Natural killer cell (primary cell): ENCODE data around the gene AMDHD2. TPM values are rescaled to one million over a fixed set of nuclear protein-coding genes. Genes with fewer than 3 reads are reported as not detected.

ENCODE experiments used
- ATAC-seq, 3 donors: fragments of 150-1000 bp in 2 of 3; fragments of 200-7000 bp in 1 of 3; cut with Tn5 transposase; 1 replicate in 1 of 3; 2 replicates in 2 of 3; pipeline ENCODE4 v1.10.0; 2021; ENCODE audit warnings: mild to moderate bottlenecking in 2 of 3, moderate library complexity in 2 of 3
- DNase-seq, 2 donors: peaks; one replicate each; pipeline versions ENCODE4 v3.0.0 to v3.0.0-alpha.2; 2013 to 2021; ENCODE audit warnings: mixed read lengths in 1 of 2
- H3K27ac ChIP-seq: one replicate; pipeline ENCODE4 v1.5.1; 2013; ENCODE audit warnings: mild to moderate bottlenecking, low read length
- H3K27me3 ChIP-seq: one replicate; pipeline ENCODE4 v1.6.1; 2013; ENCODE audit warnings: low read length; ENCODE audit not compliant: control insufficient read depth, insufficient read depth
- H3K36me3 ChIP-seq: one replicate; pipeline ENCODE4 v1.6.1; 2013; ENCODE audit warnings: low read length; ENCODE audit not compliant: control insufficient read depth, insufficient read depth
- H3K4me1 ChIP-seq: one replicate; pipeline ENCODE4 v1.6.1; 2013; ENCODE audit warnings: low read length; ENCODE audit not compliant: control insufficient read depth, insufficient read depth
- H3K4me3 ChIP-seq: one replicate; pipeline ENCODE4 v1.5.1; 2013; ENCODE audit warnings: low read length
- H3K9me3 ChIP-seq: one replicate; pipeline ENCODE4 v1.6.1; 2013; ENCODE audit warnings: low read length; ENCODE audit not compliant: control insufficient read depth, insufficient read depth
- H3K27ac Mint-ChIP-seq, 2 donors: one replicate each; pipeline ENCODE4 v1.8.0; 2022; ENCODE audit warnings: mild to moderate bottlenecking in 2 of 2, mixed read lengths in 2 of 2, moderate library complexity in 1 of 2
- H3K27me3 Mint-ChIP-seq, 2 donors: one replicate each; pipeline ENCODE4 v1.8.0; 2022; ENCODE audit warnings: low read depth in 2 of 2, mixed read lengths in 2 of 2
- H3K36me3 Mint-ChIP-seq: one replicate; pipeline ENCODE4 v1.8.0; 2022; ENCODE audit warnings: mixed read lengths
- H3K4me1 Mint-ChIP-seq, 2 donors: one replicate each; pipeline ENCODE4 v1.8.0; 2022; ENCODE audit warnings: mixed read lengths in 2 of 2
- H3K4me3 Mint-ChIP-seq: one replicate; pipeline ENCODE4 v1.8.0; 2022; ENCODE audit warnings: mild to moderate bottlenecking, moderate library complexity, mixed read lengths
- H3K9me3 Mint-ChIP-seq, 2 donors: one replicate each; pipeline ENCODE4 v1.8.0; 2022; ENCODE audit warnings: mixed read lengths in 2 of 2
- CTCF ChIP-seq: fragments of 200-600 bp; IDR thresholded peaks from one replicate; pipeline ENCODE4 v1.8.0; 2022; ENCODE audit warnings: antibody characterized with exemption
- WGBS: methylation state at CpG from one replicate; pipeline ENCODE4 v1.1.7; 2013; ENCODE audit warnings: missing lambda C conversion rate; ENCODE audit not compliant: insufficient coverage; 5-methylcytosine and 5-hydroxymethylcytosine counted together
- intact Hi-C: fragments of 100-400 bp; cut with micrococcal nuclease; formaldehyde crosslinking; loops from one replicate; pipeline ENCODE4 v1.14.2; 2022
- total RNA-seq, 4 donors: library from RNA; stranded (reverse); fragments of 120-200 nt in 1 of 4; gene quantifications; one replicate each; pipeline versions ENCODE4 v1.2.3 to v1.2.4, GENCODE V29; 2013 to 2022

AMDHD2 gene
- total RNA-seq, 3 donors from 2014 or later (not counting 1 experiment from before 2014, with no cell fraction given), result 129 to 162 (median 144) TPM

- Histone ChIP-seq H3K27me3 (peaks cover 39% of the 10 kb centered on the region), H3K4me1 (peaks cover 37% of the 10 kb centered on the region), H3K36me3 (no peaks in the 10 kb centered on the region), H3K27ac (no peak overlapping the region), H3K9me3 (no peaks in the 10 kb centered on the region), H3K4me3 (peak overlapping the region; percentile 1)
- DNase-seq (no peak), ATAC-seq (peak in 2 of 3 donors; percentile 3 to 7)
- H3K9me3 Mint-ChIP-seq, result no peaks in the 10 kb centered on the region
- no peak overlapping the region for H3K27ac Mint-ChIP-seq
- H3K27me3 Mint-ChIP-seq, result peaks cover 12 to 17% of the 10 kb centered on the region in 2 donors
- no peak for TF ChIP-seq CTCF
- intact Hi-C loops, result no loop called here
- peaks cover 12 to 25% of the 10 kb centered on the region in 2 donors for H3K4me1 Mint-ChIP-seq
- no peaks in the 10 kb centered on the region for H3K36me3 Mint-ChIP-seq
- 3% methylated on average over 49 of the region's 49 CpGs for WGBS
- peak overlapping the region; percentile 76 for H3K4me3 Mint-ChIP-seq
Observed at GRCh38 chr16:2473446-2473926, 46.7 kb upstream of the AMDHD2 start.

- H3K4me3 ChIP-seq, result peak overlapping the region; percentile 63
- intact Hi-C loops, result no loop called here
- peak overlapping the region; percentile 36 to 61 for H3K27ac Mint-ChIP-seq
Observed at GRCh38 chr16:2473999-2474876, 45.9 kb upstream of the AMDHD2 start.

GRCh38 chr16:2474877-2475412 is 45.2 kb upstream of the AMDHD2 start, which contains the start of gene TBC1D24:
Gene TBC1D24 (plus strand): TSS chr16:2475127. CDS start chr16:2496149, 21,022 bp downstream.
- ATAC-seq (peak; percentile 76 to 87 (median 79)), DNase-seq (peak; percentile 85 to 87)
- intact Hi-C loops, result no loop called here
- Histone ChIP-seq H3K27ac (peak within 1 kb of the TSS; percentile 63), H3K36me3 (no peaks in the 10 kb centered on the region), H3K27me3 (peaks cover 26% of the 10 kb centered on the region), H3K9me3 (no peaks in the 10 kb centered on the region), H3K4me1 (peaks cover 28% of the 10 kb centered on the region), H3K4me3 (peak within 1 kb of the TSS; percentile 63)
- under 1% methylated on average over 77 of the region's 77 CpGs for WGBS
- no peak for TF ChIP-seq CTCF
- Mint-ChIP-seq H3K36me3 (no peaks in the 10 kb centered on the region), H3K9me3 (no peaks in the 10 kb centered on the region), H3K4me3 (peak within 1 kb of the TSS; percentile 86), H3K4me1 (peaks cover 12 to 18% of the 10 kb centered on the region in 2 donors), H3K27ac (peak within 1 kb of the TSS; percentile 36 to 61), H3K27me3 (peaks cover 6 to 11% of the 10 kb centered on the region in 2 donors)

More at GRCh38 chr16:2473999-2474876, 45.9 kb upstream of the AMDHD2 start:
- peak overlapping the region; percentile 86 for H3K4me3 Mint-ChIP-seq
- under 1% methylated on average over 100 of the region's 100 CpGs for WGBS
- Histone ChIP-seq H3K36me3 (no peaks in the 10 kb centered on the region), H3K27ac (peak overlapping the region; percentile 63), H3K9me3 (no peaks in the 10 kb centered on the region), H3K27me3 (peaks cover 33% of the 10 kb centered on the region), H3K4me1 (peaks cover 29% of the 10 kb centered on the region)
- no peaks in the 10 kb centered on the region for H3K36me3 Mint-ChIP-seq
- H3K27me3 Mint-ChIP-seq, result peaks cover 12 to 16% of the 10 kb centered on the region in 2 donors
- H3K9me3 Mint-ChIP-seq, result no peaks in the 10 kb centered on the region
- peak; percentile 54 for TF ChIP-seq CTCF
- DNase-seq (peak; percentile 46 to 85), ATAC-seq (peak; percentile 71 to 76 (median 74))
- peaks cover 12 to 23% of the 10 kb centered on the region in 2 donors for H3K4me1 Mint-ChIP-seq
